DOHH2 (cell line): ENCODE results near the gene SEL1L3.

Source experiments
- CTCF ChIP-seq: fragments of 200-600 bp; sonication (generic); IDR thresholded peaks from one replicate; pipeline ENCODE4 v1.5.1; 2014; ENCODE audit warnings: antibody characterized with exemption, mild to moderate bottlenecking, low read depth, low read length; ENCODE audit not compliant: poor library complexity, severe bottlenecking
- EZH2phosphoT487 ChIP-seq: fragments of 200-600 bp; sonication (generic); IDR thresholded peaks from 2 replicates; pipeline ENCODE4 v1.6.1; 2017; ENCODE audit warnings: borderline replicate concordance, mild to moderate bottlenecking, antibody characterized with exemption, low read length, moderate library complexity, mixed read lengths

GRCh38 chr4:25753239-25753638 lies 109.5 kb downstream of the SEL1L3 start:
- TF ChIP-seq CTCF (no peak), EZH2phosphoT487 (no peak)
